Measurements from ENCODE around the gene UNCX. TPM values are rescaled to one million over a fixed set of nuclear protein-coding genes. Genes with fewer than 3 reads are reported as not detected.

The UNCX gene
- total and polyA plus RNA-seq, 2 experiments from 2014 or later, result not detected

GRCh38 chr7:1274121-1274875 is 41.6 kb downstream of the UNCX start:
- H3K27ac Mint-ChIP-seq, result no peak overlapping the region
- peaks cover 31% of the 10 kb centered on the region for H3K9me3 Mint-ChIP-seq
- peaks cover 13% of the 10 kb centered on the region for H3K27me3 Mint-ChIP-seq (ENCODE audit: insufficient read depth, low read depth, poor library complexity)
- H3K36me3 Mint-ChIP-seq (ENCODE audit: low read depth), result peaks cover 4% of the 10 kb centered on the region
- H3K4me3 ChIP-seq, result no peak overlapping the region
- no peaks in the 10 kb centered on the region for H3F3A ChIP-seq (replicated peaks; ENCODE audit: low read depth)
- no peaks in the 10 kb centered on the region for H3K36me3 ChIP-seq (ENCODE audit: insufficient read depth)
- no peak overlapping the region for H2AFZ ChIP-seq
- H3K79me2 ChIP-seq (replicated peaks; ENCODE audit: insufficient read depth), result no peaks in the 10 kb centered on the region
- no peaks in the 10 kb centered on the region for H4K20me1 ChIP-seq (replicated peaks; ENCODE audit: insufficient read depth)
- no peak overlapping the region for H3K4me3 Mint-ChIP-seq
- H3K4me2 ChIP-seq, result no peak overlapping the region
- no peak; the same call in 2 of the 3 replicates for ATAC-seq
- no peaks in the 10 kb centered on the region for H3K9me2 ChIP-seq (ENCODE audit: insufficient read depth)
- H3K27me3 ChIP-seq (ENCODE audit: insufficient read depth), result no peaks in the 10 kb centered on the region
- no peaks in the 10 kb centered on the region; the same call in 2 of the 3 replicates for H3K4me1 Mint-ChIP-seq
- H3K4me1 ChIP-seq (ENCODE audit: insufficient read depth), result no peaks in the 10 kb centered on the region
- TF ChIP-seq NANOG (IDR thresholded peaks at IDR 0.05; ENCODE audit: borderline replicate concordance) (no peak), JUNB (IDR thresholded peaks at IDR 0.05; ENCODE audit: unreplicated experiment) (no peak), ZNF114 (CRISPR knock-in tag; IDR thresholded peaks at IDR 0.05) (no peak), EZH2phosphoT487 (IDR thresholded peaks at IDR 0.05; ENCODE audit: unreplicated experiment) (no peak), POLR2AphosphoS5 (IDR thresholded peaks at IDR 0.05; ENCODE audit: low read depth) (no peak), ZNF462 (CRISPR knock-in tag; IDR thresholded peaks at IDR 0.05) (no peak), STAT1 (IDR thresholded peaks at IDR 0.05; ENCODE audit: unreplicated experiment) (no peak), REST (IDR thresholded peaks at IDR 0.05; ENCODE audit: unreplicated experiment) (no peak), ZNF331 (CRISPR knock-in tag; IDR thresholded peaks at IDR 0.05; ENCODE audit: low read depth) (no peak), EZH2 (IDR thresholded peaks at IDR 0.05; ENCODE audit: low read depth, unreplicated experiment) (no peak), CTCF (conservative IDR thresholded peaks at IDR 0.05; ENCODE audit: low read depth in 2 of 2) (no peak), CREB1 (CRISPR knock-in tag; IDR thresholded peaks at IDR 0.05; ENCODE audit: low read depth) (no peak)
- TF ChIP-seq, protein P1, sequence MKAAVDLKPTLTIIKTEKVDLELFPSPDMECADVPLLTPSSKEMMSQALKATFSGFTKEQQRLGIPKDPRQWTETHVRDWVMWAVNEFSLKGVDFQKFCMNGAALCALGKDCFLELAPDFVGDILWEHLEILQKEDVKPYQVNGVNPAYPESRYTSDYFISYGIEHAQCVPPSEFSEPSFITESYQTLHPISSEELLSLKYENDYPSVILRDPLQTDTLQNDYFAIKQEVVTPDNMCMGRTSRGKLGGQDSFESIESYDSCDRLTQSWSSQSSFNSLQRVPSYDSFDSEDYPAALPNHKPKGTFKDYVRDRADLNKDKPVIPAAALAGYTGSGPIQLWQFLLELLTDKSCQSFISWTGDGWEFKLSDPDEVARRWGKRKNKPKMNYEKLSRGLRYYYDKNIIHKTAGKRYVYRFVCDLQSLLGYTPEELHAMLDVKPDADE (IDR thresholded peaks at IDR 0.05), result no peak
- no peak overlapping the region for H3K27ac ChIP-seq (ENCODE audit: low read depth)
- no peak for DNase-seq (ENCODE audit: low spot score)
